ENCODE data around the gene MAPRE2. TPM values are rescaled to one million over a fixed set of nuclear protein-coding genes. Genes with fewer than 3 reads are reported as not detected.

MAPRE2 gene
- total and polyA plus RNA-seq, 8 donors: 4.8 to 18.2 (median 10.6) TPM

GRCh38 chr18:35010993-35011392 is 30.2 kb upstream of the MAPRE2 start:
- no peak for ATAC-seq
- 81 to 91% methylated on average over 5 of the region's 5 CpGs for WGBS, 2 donors

GRCh38 chr18:35019933-35020332 is 21.3 kb upstream of the MAPRE2 start:
- no peaks in the 10 kb centered on the region for H3K27me3 ChIP-seq
- H3K9me3 ChIP-seq: no peaks in the 10 kb centered on the region
- WGBS, 2 donors: 84 to 92% methylated on average over 2 of the region's 2 CpGs
- DNase-seq (no peak), FAIRE-seq (no peak), ATAC-seq (no peak)
- no peak overlapping the region for H3K4me3 ChIP-seq
- H3K27ac ChIP-seq: no peak overlapping the region
- intact Hi-C loops (cut with DNase I): no loop called here
- peaks cover 0 to 7% (median 6%) of the 10 kb centered on the region in 3 donors for H3K4me1 ChIP-seq
- no peak for TF ChIP-seq CTCF (IDR thresholded peaks at IDR 0.05)
- H3K36me3 ChIP-seq: no peaks in the 10 kb centered on the region

More at GRCh38 chr18:35010993-35011392, 30.2 kb upstream of the MAPRE2 start:
- FAIRE-seq (no peak), DNase-seq (no peak)
- Histone ChIP-seq H3K9me3 (no peaks in the 10 kb centered on the region), H3K4me3 (no peak overlapping the region), H3K27ac (no peak overlapping the region), H3K27me3 (no peaks in the 10 kb centered on the region), H3K36me3 (no peaks in the 10 kb centered on the region), H3K4me1 (no peaks in the 10 kb centered on the region)
- no peak for TF ChIP-seq CTCF (IDR thresholded peaks at IDR 0.05)
- intact Hi-C loops (cut with DNase I): no loop called here

DNA sequence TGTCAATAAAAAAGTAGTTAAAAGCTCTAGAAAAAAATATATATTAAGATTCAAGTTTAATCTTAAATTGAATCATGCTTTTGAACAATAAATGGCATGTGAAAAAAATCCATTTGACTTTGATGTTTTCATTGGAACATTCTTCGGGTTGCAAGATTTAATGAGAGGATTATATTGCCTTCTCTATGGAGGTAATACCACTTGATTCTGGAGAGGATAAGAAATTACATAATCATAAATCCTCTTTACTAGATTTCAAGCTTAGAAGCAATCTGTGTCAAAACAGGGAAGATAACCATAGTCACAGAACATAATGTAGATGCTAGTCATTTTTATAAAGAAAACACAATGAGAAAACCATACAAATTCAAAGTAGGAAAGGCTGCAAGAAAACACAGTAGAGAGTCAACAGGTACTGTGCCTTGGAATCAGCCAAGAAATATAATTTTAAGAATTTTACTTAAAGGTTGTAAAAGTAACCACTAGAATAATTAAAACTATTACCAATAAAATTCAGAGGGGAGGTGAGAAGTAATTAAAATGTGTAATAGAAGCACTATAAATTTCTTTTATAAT is 18.7 kb upstream of the MAPRE2 start:
- no peak overlapping the region for H3K4me3 ChIP-seq
- ATAC-seq (no peak), DNase-seq (no peak), FAIRE-seq (no peak)
- 91 to 94% methylated on average over 1 of the region's 1 CpG for WGBS, 2 donors
- peaks cover 8 to 16% (median 11%) of the 10 kb centered on the region in 3 donors for H3K4me1 ChIP-seq
- H3K36me3 ChIP-seq: no peaks in the 10 kb centered on the region
- H3K27me3 ChIP-seq: no peaks in the 10 kb centered on the region
- H3K9me3 ChIP-seq: no peaks in the 10 kb centered on the region
- intact Hi-C loops (cut with DNase I): no loop called here
- no peak overlapping the region for H3K27ac ChIP-seq
- no peak for TF ChIP-seq CTCF (IDR thresholded peaks at IDR 0.05)

GRCh38 chr18:35024196-35024595 is 17.0 kb upstream of the MAPRE2 start:
- no peaks in the 10 kb centered on the region for H3K9me3 ChIP-seq
- FAIRE-seq: no peak
- no peak for DNase-seq
- no peak overlapping the region for H3K4me3 ChIP-seq
- peaks cover 8 to 16% (median 11%) of the 10 kb centered on the region in 3 donors for H3K4me1 ChIP-seq
- WGBS, 2 donors: 73 to 83% methylated on average over 3 of the region's 3 CpGs
- no peak overlapping the region for H3K27ac ChIP-seq
- no peaks in the 10 kb centered on the region for H3K36me3 ChIP-seq
- intact Hi-C loops (cut with DNase I): no loop called here
- H3K27me3 ChIP-seq: no peaks in the 10 kb centered on the region
- ATAC-seq: no peak
- TF ChIP-seq CTCF (IDR thresholded peaks at IDR 0.05): no peak

- intact Hi-C loops (cut with DNase I): no loop called here
- peak; percentile 89 for FAIRE-seq
- 6 to 11% methylated on average over 1 of the region's 1 CpG for WGBS, 2 donors
- peak; percentile 94 to 98 (median 98) for ATAC-seq
- peaks cover 8 to 16% (median 11%) of the 10 kb centered on the region in 3 donors for H3K4me1 ChIP-seq
- H3K27me3 ChIP-seq: no peaks in the 10 kb centered on the region
- DNase-seq: peak in 4 of 6 donors; percentile 76 to 85 (median 82)
- H3K9me3 ChIP-seq: no peaks in the 10 kb centered on the region
- no peak overlapping the region for H3K4me3 ChIP-seq
- no peak for TF ChIP-seq CTCF (IDR thresholded peaks at IDR 0.05)
- H3K36me3 ChIP-seq: no peaks in the 10 kb centered on the region
- peak overlapping the region in 2 of 4 donors; percentile 21 to 33 for H3K27ac ChIP-seq
Measured at GRCh38 chr18:35024965-35025364, 16.2 kb upstream of the MAPRE2 start.
